HepG2 (cell line): ENCODE measurements around the gene SMO. TPM values are rescaled to one million over a fixed set of nuclear protein-coding genes. Genes with fewer than 3 reads are reported as not detected.

Experiments used
- ATAC-seq: fragments of 200-7000 bp; cut with Tn5 transposase; 3 replicates; pipeline ENCODE4 v1.9.1; 2020; ENCODE audit warnings: mild to moderate bottlenecking, moderate library complexity
- BruUV-seq: library from RNA; stranded (reverse); fragments of 400-500 nt; replicated peaks from 2 replicates; lab custom pipeline; 2021; lab: Mats Ljungman, UMichigan
- CTCF ChIA-PET: fragments of 300-600 bp; formaldehyde crosslinking; extraction: SDS; loops from one replicate; lab custom pipeline; 2021; ENCODE audit warnings: low total read pairs, inconsistent platforms, low intra/inter-chr PET ratio; lab: Yijun Ruan, JAX
- POLR2A ChIA-PET: fragments of 350-600 bp; sonication (Branson Sonifier 250); formaldehyde crosslinking; loops from one replicate; lab custom pipeline; 2020; ENCODE audit warnings: antibody characterized with exemption, inconsistent platforms; lab: Yijun Ruan, JAX
- DNase-seq: peaks from one replicate; pipeline ENCODE4 v3.0.0-alpha.2; 2015; ENCODE audit warnings: low spot score
- FAIRE-seq: peaks from 3 replicates; lab custom pipeline; 2011; peaks lifted over from hg19 to GRCh38; lab: Jason Lieb, UNC
- H2AFZ ChIP-seq: one replicate; pipeline ENCODE4 v1.6.1; 2011; ENCODE audit warnings: low read length, inconsistent platforms
- H3K27ac ChIP-seq: fragments of 300-600 bp; 3 replicates; pipeline ENCODE4 v1.8.0; 2011; ENCODE audit warnings: mixed run types, mild to moderate bottlenecking, mixed read lengths, low read length, inconsistent platforms; ENCODE audit not compliant: insufficient read depth; ENCODE audit errors: extremely low read length
- H3K27me3 ChIP-seq, 2 experiments: fragments of 200-600 bp in 1 of 2; 2 replicates in 1 of 2; 3 replicates in 1 of 2; pipeline versions ENCODE4 v1.6.0 to v1.8.0; 2011; ENCODE audit warnings: low read length in 2 of 2, mild to moderate bottlenecking in 2 of 2, moderate library complexity in 2 of 2, inconsistent platforms in 1 of 2; ENCODE audit not compliant: insufficient read depth in 2 of 2, control insufficient read depth in 1 of 2
- H3K36me3 ChIP-seq, 2 experiments: fragments of 200-600 bp in 1 of 2; replicated peaks in 1 of 2; 2 replicates in 1 of 2; 3 replicates in 1 of 2; pipeline versions ENCODE4 v1.5.1 to v1.8.0; 2011; ENCODE audit warnings: low read length in 2 of 2, inconsistent platforms in 1 of 2; ENCODE audit not compliant: insufficient read depth in 2 of 2, control insufficient read depth in 1 of 2
- H3K4me1 ChIP-seq: 2 replicates; pipeline ENCODE4 v1.5.1; 2012; ENCODE audit warnings: low read length, inconsistent platforms; ENCODE audit not compliant: insufficient read depth
- H3K4me2 ChIP-seq: 2 replicates; pipeline ENCODE4 v1.6.0; 2011; ENCODE audit warnings: low read depth, low read length, inconsistent platforms
- H3K4me3 ChIP-seq, 3 experiments: fragments of 200-600 bp in 1 of 3; sonication (generic), shearing (Covaris generic) in 1 of 3; replicated peaks in 1 of 3; 2 replicates each; pipeline ENCODE4 v1.5.1; 2011 to 2016; ENCODE audit warnings: low read length in 3 of 3, inconsistent platforms in 2 of 3, low read depth in 2 of 3, mild to moderate bottlenecking in 2 of 3, control low read depth in 1 of 3, mixed read lengths in 1 of 3; ENCODE audit not compliant: insufficient read depth in 1 of 3
- H3K79me2 ChIP-seq: one replicate; pipeline ENCODE4 v1.6.1; 2011; ENCODE audit warnings: low read length, inconsistent platforms; ENCODE audit not compliant: insufficient read depth
- H3K9ac ChIP-seq: 2 replicates; pipeline ENCODE4 v1.6.0; 2011; ENCODE audit warnings: mild to moderate bottlenecking, low read depth, low read length, inconsistent platforms; ENCODE audit not compliant: insufficient read depth
- H3K9me3 ChIP-seq: 2 replicates; pipeline ENCODE4 v1.5.1; 2012; ENCODE audit warnings: mild to moderate bottlenecking, low read length
- H4K20me1 ChIP-seq: 2 replicates; pipeline ENCODE4 v1.6.0; 2011; ENCODE audit warnings: inconsistent platforms, mild to moderate bottlenecking, low read length, moderate library complexity; ENCODE audit not compliant: insufficient read depth
- CTCF ChIP-seq: sonication (generic); formaldehyde crosslinking; IDR thresholded peaks from 2 replicates; pipeline ENCODE4 v1.5.0; 2020; ENCODE audit warnings: mild to moderate bottlenecking, missing genetic modification reagents, moderate library complexity
- KDM2A ChIP-seq: sonication (generic); formaldehyde crosslinking; IDR thresholded peaks from 2 replicates; pipeline ENCODE4 v1.4.0; 2020; ENCODE audit warnings: low read depth, missing genetic modification reagents, borderline replicate concordance
- MAF1 ChIP-seq: sonication (generic); formaldehyde crosslinking; IDR thresholded peaks from 2 replicates; pipeline ENCODE4 v1.5.0; 2020; ENCODE audit warnings: missing genetic modification reagents, borderline replicate concordance
- NR2F6 ChIP-seq, 2 experiments: IDR thresholded peaks; 2 replicates each; pipeline ENCODE4 v1.6.1; 2016; ENCODE audit warnings: antibody characterized with exemption in 1 of 2, mild to moderate bottlenecking in 1 of 2
- PTBP1 ChIP-seq: fragments of 200-400 bp; formaldehyde crosslinking; IDR thresholded peaks from 2 replicates; pipeline ENCODE4 v1.6.1; 2018; ENCODE audit warnings: low read length, low read depth; ENCODE audit not compliant: poor library complexity, severe bottlenecking
- ZBED4 ChIP-seq: sonication (generic); formaldehyde crosslinking; IDR thresholded peaks from 2 replicates; pipeline ENCODE4 v1.4.0; 2020; ENCODE audit warnings: missing genetic modification reagents, borderline replicate concordance
- ZNF101 ChIP-seq: sonication (generic); formaldehyde crosslinking; IDR thresholded peaks from 2 replicates; pipeline ENCODE4 v1.4.0; 2020; ENCODE audit warnings: mild to moderate bottlenecking, low read depth, missing genetic modification reagents, borderline replicate concordance
- ZNF354B ChIP-seq: sonication (generic); formaldehyde crosslinking; IDR thresholded peaks from 2 replicates; pipeline ENCODE4 v1.8.0; 2022; ENCODE audit warnings: mild to moderate bottlenecking, missing genetic modification reagents
- ZNF672 ChIP-seq: sonication (generic); formaldehyde crosslinking; IDR thresholded peaks from 2 replicates; pipeline ENCODE4 v1.8.1; 2022; ENCODE audit warnings: missing genetic modification reagents
- ZNF770 ChIP-seq: sonication (generic); formaldehyde crosslinking; IDR thresholded peaks from 2 replicates; pipeline ENCODE4 v1.5.0; 2020; ENCODE audit warnings: mild to moderate bottlenecking, missing genetic modification reagents
- WGBS: methylation state at CpG from one replicate; pipeline ENCODE4 v1.1.6; 2017; ENCODE audit warnings: low lambda C conversion rate; 5-methylcytosine and 5-hydroxymethylcytosine counted together
- in situ Hi-C: cut with HindIII; loops from 2 replicates; pipeline ENCODE4 v1.10.0; 2017; ENCODE audit warnings: low pct_unique_long_range_greater_than_20kb; ENCODE audit not compliant: extremely low pct_ligation_motif_present
- intact Hi-C: fragments of 100-400 bp; cut with micrococcal nuclease; formaldehyde crosslinking; loops from one replicate; pipeline ENCODE4 v1.10.0; 2022; ENCODE audit not compliant: unreplicated experiment
- polyA plus RNA-seq, 8 experiments: library from polyadenylated mRNA; depleted of rRNA in 3 of 8; stranded (reverse) in 7 of 8; unstranded in 1 of 8; fragments of >200 nt; fragmentation: Illumina TruSeq in 4 of 8; extraction: Trizol in 4 of 8; gene quantifications; 2 replicates each; pipeline versions ENCODE4 v1.2.1 to v1.2.3, GENCODE V29; 2011 to 2016; ENCODE audit warnings: low read depth in 4 of 8, missing spikeins in 1 of 8, mixed read lengths in 1 of 8; ENCODE audit not compliant: insufficient read depth in 1 of 8
- total RNA-seq, 5 experiments: library from RNA; depleted of rRNA; stranded (reverse); fragments of >200 nt; fragmentation: Illumina TruSeq; extraction: Trizol; gene quantifications; 2 replicates each; pipeline ENCODE4 v1.2.3, GENCODE V29; 2016; ENCODE audit warnings: low read depth in 1 of 5

The SMO gene
- total and polyA plus RNA-seq, 2 of the 13 experiments (the other 11 are each of a cell fraction or from before 2014, with no cell fraction given), result 23.8 to 32.3 TPM

GRCh38 chr7:129225931-129226572, 37.6 kb downstream of the SMO start (continued):
- TF ChIP-seq ZBED4 (CRISPR knock-in tag) (0 out of 2 replicates have a peak, but pooled peaks have one; percentile 8), PTBP1 (no peak)

GRCh38 chr7:129227646-129228578, 39.5 kb downstream of the SMO start:
- H2AFZ ChIP-seq, result no peak overlapping the region
- POLR2A ChIA-PET, result interaction anchor here (0.7 kb wide), 1 partner anchor 82 kb away, joined by 3 read pairs; no protein-coding TSS in a partner anchor
- no peak for ATAC-seq
- H3K4me2 ChIP-seq, result no peak overlapping the region
- no TSS peak for BruUV-seq
- peaks cover 23% of the 10 kb centered on the region for H3K79me2 ChIP-seq
- H3K9ac ChIP-seq, result no peak overlapping the region
- no peaks in the 10 kb centered on the region for H3K36me3 ChIP-seq
- intact Hi-C loops, result no loop called here
- H3K4me3 ChIP-seq, result no peak overlapping the region
- CTCF ChIA-PET, result no interaction called here
- H4K20me1 ChIP-seq, result no peaks in the 10 kb centered on the region
- in situ Hi-C loops, result no loop called here
- FAIRE-seq, result no peak
- H3K9me3 ChIP-seq, result no peaks in the 10 kb centered on the region
- WGBS, result 98% methylated on average over 4 of the region's 4 CpGs
- no peak overlapping the region for H3K27ac ChIP-seq
- no peak for DNase-seq
- H3K4me1 ChIP-seq, result peaks cover 20% of the 10 kb centered on the region
- TF ChIP-seq ZNF354B (CRISPR knock-in tag), result no peak
- no peak for TF ChIP-seq KDM2A (CRISPR knock-in tag)
- no peak for TF ChIP-seq ZNF101 (CRISPR knock-in tag)
- no peak for TF ChIP-seq ZNF672 (CRISPR knock-in tag)
- TF ChIP-seq ZNF770 (CRISPR knock-in tag), result no peak
- no peak for TF ChIP-seq CTCF (CRISPR knock-in tag)
- TF ChIP-seq MAF1, result no peak
- TF ChIP-seq NR2F6 (IDR thresholded peaks at IDR 0.05), result no peak
- no peak for TF ChIP-seq NR2F6 (CRISPR knock-in tag; IDR thresholded peaks at IDR 0.05)
- no peaks in the 10 kb centered on the region for H3K27me3 ChIP-seq
